ENCODE data around the gene VMP1.
A peak's percentile ranks its signal among the peaks of the same experiment; 100 is the strongest.
"Not testable (repeated sequence)": the region's sequence is repeated elsewhere in the genome, so short reads cannot be mapped to it uniquely, and the experiment has no call there.

Gene VMP1

DNA sequence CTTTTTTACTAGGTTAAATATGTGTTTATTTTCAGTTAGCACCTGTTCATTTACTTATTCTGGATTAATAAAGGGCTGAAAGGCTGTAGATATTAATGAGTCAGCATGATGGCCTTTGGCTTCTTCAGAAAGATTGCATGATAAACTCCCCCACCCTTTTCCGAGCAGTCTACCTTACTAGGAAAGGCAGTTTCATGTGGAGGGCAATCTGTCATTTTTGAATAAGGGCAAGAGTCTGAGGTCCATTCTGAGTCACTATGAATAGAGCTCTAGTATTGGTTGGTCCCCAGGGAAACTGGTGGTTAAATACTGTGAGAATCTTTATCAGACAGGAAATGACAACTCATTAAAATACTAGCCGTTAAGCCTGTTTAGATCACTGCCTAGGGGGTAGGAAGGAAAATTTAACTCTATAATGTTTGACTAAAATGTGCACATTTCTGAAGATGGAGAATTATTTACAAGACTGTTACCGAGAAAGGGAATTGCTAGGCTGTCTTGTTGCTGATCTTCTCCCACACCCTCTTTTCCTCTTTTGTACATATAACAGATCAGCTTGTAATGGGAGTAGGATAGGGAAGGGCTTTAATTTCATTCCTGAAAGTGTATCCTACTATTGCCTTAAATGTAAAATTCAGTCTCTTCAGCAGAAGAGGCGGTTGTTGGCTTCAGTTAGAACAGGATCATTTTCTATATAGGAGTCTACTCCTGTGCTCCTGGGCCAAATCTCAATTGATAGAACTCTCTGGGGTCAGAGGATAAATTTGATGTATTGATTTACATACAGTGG is 122.0 kb downstream of the VMP1 start:
- Histone ChIP-seq H3K4me1 (ENCODE audit: control insufficient read depth in 1 of 2, insufficient read depth in 2 of 2, low read length in 2 of 2) (peaks cover 0 to 30% of the 10 kb centered on the region in 2 donors), H3K36me3 (ENCODE audit: control insufficient read depth in 1 of 2, insufficient read depth in 2 of 2, low read length in 2 of 2) (peaks cover 0 to 15% of the 10 kb centered on the region in 2 donors), H3K4me3 (ENCODE audit: low read depth in 1 of 2, low read length in 2 of 2) (peak overlapping the region; percentile 37 to 40), H3K9me3 (ENCODE audit: control insufficient read depth in 1 of 2, low read length in 2 of 2) (no peaks in the 10 kb centered on the region), H3K27me3 (ENCODE audit: low read depth, low read length) (no peaks in the 10 kb centered on the region), H3K27ac (ENCODE audit: low read length) (peak overlapping the region; percentile 98)

DNA sequence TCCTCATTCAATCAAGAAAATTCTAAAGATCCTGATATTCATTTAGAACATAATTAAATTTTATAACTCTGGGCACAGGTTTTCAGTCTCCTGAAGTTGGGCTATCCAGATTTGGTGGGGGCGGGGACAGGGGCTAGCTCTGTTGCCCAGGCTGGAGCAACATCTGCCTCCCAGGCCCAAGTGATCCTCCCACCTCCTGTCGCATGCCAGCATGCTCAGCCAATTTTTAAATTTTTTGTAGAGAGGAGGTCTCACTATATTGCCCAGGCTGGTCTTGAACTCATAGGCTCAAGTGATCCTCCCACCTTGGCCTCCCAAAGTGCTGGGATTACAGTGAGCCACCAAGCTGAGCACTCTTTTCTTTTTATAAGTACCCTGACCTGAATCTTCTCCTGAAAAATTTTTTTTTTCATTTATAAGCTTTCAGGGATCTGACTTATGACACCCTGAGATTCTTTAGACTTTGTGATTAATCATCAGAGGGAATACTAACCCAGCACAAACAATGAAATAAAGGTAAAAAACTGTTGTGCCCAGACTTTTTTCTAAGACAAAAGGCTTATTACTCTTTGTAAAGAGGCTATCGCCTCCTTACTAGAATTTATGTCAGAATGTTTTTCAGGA is 122.7 kb downstream of the VMP1 start:
- peaks cover 0 to 30% of the 10 kb centered on the region in 2 donors for H3K4me1 ChIP-seq (ENCODE audit: control insufficient read depth in 1 of 2, insufficient read depth in 2 of 2, low read length in 2 of 2)
- H3K36me3 ChIP-seq (ENCODE audit: control insufficient read depth in 1 of 2, insufficient read depth in 2 of 2, low read length in 2 of 2) = peaks cover 0 to 15% of the 10 kb centered on the region in 2 donors
- H3K27me3 ChIP-seq (ENCODE audit: low read depth, low read length) = no peaks in the 10 kb centered on the region
- no peaks in the 10 kb centered on the region for H3K9me3 ChIP-seq (ENCODE audit: control insufficient read depth in 1 of 2, low read length in 2 of 2)
- H3K4me3 ChIP-seq (ENCODE audit: low read depth in 1 of 2, low read length in 2 of 2) = peak overlapping the region; percentile 37 to 40
- H3K27ac ChIP-seq (ENCODE audit: low read length) = peak overlapping the region; percentile 98

GRCh38 chr17:59830846-59831486 is 123.5 kb downstream of the VMP1 start:
- peaks cover 0 to 12% of the 10 kb centered on the region in 2 donors for H3K36me3 ChIP-seq (ENCODE audit: control insufficient read depth in 1 of 2, insufficient read depth in 2 of 2, low read length in 2 of 2)
- no peak overlapping the region for H3K4me3 ChIP-seq (ENCODE audit: low read depth in 1 of 2, low read length in 2 of 2)
- H3K27ac ChIP-seq (ENCODE audit: low read length) = peak overlapping the region; percentile 98
- H3K9me3 ChIP-seq (ENCODE audit: control insufficient read depth in 1 of 2, low read length in 2 of 2) = no peaks in the 10 kb centered on the region
- H3K4me1 ChIP-seq (ENCODE audit: control insufficient read depth in 1 of 2, insufficient read depth in 2 of 2, low read length in 2 of 2) = peaks cover 0 to 23% of the 10 kb centered on the region in 2 donors
- H3K27me3 ChIP-seq (ENCODE audit: low read depth, low read length) = no peaks in the 10 kb centered on the region

DNA sequence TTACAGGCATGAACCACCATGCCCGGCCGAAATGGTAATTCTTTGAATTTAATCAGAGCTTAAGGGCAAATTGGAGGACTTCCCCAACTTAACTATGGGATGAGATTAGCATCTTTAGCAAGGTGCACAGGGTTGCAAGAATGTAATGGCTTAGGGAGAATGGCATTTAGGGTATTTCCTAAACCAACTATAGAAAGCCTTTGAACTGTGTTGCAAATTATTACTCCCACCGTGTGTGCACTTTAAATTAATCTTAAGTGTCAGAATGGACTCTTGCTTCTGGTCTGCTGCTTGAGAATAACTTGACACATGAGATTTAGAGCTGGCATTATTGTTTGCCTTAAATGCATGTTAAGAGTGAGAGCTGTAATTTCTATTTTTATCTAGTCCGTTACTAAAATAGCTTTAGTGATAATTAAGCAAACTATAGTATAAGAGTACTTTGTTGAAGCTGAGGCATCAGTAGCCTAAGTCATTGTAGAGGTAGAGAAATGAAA is 125.5 kb downstream of the VMP1 start:
- Histone ChIP-seq H3K4me3 (ENCODE audit: low read depth in 1 of 2, low read length in 2 of 2) (no peak overlapping the region), H3K27ac (ENCODE audit: low read length) (no peak overlapping the region), H3K36me3 (ENCODE audit: control insufficient read depth in 1 of 2, insufficient read depth in 2 of 2, low read length in 2 of 2) (peaks cover 0 to 18% of the 10 kb centered on the region in 2 donors), H3K4me1 (ENCODE audit: control insufficient read depth in 1 of 2, insufficient read depth in 2 of 2, low read length in 2 of 2) (peaks cover 0 to 20% of the 10 kb centered on the region in 2 donors), H3K9me3 (ENCODE audit: control insufficient read depth in 1 of 2, low read length in 2 of 2) (no peaks in the 10 kb centered on the region), H3K27me3 (ENCODE audit: low read depth, low read length) (no peaks in the 10 kb centered on the region)

DNA sequence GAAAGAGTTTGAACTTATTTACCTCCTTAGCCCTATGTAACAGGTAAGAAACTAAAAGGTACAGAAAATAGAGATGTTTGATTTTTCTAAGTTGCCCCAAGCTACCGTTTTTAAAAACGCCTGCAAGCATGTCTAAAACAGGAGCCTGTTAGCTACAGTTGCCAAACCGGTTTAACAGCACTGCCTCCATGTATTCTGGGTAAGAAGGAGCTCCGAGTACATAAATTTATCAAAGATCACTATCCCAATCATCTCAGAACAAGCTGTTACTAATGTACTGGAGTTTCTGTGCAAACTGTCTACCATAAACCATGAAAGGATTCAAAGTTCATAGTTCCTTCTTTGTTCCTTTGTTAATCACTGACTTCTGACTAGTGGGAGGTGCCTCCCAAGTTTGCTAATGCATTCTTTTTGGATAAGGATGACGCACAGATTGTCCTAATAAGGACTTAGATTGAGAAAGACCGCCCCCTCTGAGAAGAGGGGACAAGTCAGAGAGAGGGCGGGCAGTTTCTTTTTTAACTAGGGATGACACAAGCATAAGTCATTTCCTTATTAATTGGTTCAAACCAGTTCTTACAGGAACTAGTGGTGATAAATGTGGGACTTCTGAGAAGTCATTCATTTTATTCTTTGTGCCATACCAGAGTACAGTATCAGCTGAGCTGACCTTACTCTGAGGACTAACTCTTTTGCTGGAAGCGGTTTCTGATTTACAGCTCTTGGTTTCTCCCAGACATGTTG is 130.0 kb downstream of the VMP1 start:
- Histone ChIP-seq H3K36me3 (ENCODE audit: control insufficient read depth in 1 of 2, insufficient read depth in 2 of 2, low read length in 2 of 2) (peaks cover 28 to 42% of the 10 kb centered on the region in 2 donors), H3K4me3 (ENCODE audit: low read depth in 1 of 2, low read length in 2 of 2) (peak overlapping the region; percentile 81 to 100), H3K27ac (ENCODE audit: low read length) (peak overlapping the region; percentile 100), H3K27me3 (ENCODE audit: low read depth, low read length) (no peaks in the 10 kb centered on the region), H3K4me1 (ENCODE audit: control insufficient read depth in 1 of 2, insufficient read depth in 2 of 2, low read length in 2 of 2) (no peaks in the 10 kb centered on the region), H3K9me3 (ENCODE audit: control insufficient read depth in 1 of 2, low read length in 2 of 2) (no peaks in the 10 kb centered on the region)

DNA sequence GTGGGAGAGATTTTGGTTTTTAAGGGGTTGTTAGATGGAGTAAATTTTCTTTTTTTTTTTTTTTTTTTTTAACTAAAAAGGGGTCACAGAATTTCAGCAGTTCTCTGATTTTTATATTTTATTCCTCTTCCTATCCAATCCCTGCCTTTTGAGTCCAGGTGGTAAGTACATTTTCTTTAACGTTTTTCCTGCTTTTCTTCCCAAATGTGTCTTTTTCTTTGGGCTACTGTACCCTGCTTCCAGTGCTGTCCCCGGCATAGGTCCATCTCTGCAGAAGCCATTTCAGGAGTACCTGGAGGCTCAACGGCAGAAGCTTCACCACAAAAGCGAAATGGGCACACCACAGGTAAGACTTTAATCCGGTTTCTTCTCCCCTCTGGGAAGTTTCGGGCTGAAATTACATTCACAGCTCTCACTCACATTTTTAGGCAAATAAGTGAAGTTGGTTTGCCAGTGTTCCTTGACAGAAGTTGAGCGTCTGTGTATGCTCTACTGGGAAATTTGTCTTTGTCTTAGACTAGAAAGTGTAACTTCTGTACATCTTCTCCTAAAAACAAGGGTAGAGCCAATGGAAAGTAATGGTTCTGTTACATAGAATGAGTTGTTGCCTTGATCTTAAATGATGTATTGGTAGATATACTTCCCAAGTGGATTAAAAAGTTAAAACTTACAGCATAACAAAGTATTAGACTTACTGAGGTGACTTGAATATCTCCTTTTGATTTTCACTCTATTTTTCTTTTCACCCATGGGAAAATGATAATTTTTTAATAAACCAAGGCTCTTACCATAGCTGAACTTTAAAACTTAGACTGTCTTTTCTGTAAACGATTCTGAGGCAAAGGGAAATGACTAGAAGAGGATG is 130.8 kb downstream of the VMP1 start:
- Histone ChIP-seq H3K27me3 (ENCODE audit: low read depth, low read length) (no peaks in the 10 kb centered on the region), H3K27ac (ENCODE audit: low read length) (peak overlapping the region; percentile 100), H3K36me3 (ENCODE audit: control insufficient read depth in 1 of 2, insufficient read depth in 2 of 2, low read length in 2 of 2) (peaks cover 28 to 42% of the 10 kb centered on the region in 2 donors), H3K4me3 (ENCODE audit: low read depth in 1 of 2, low read length in 2 of 2) (peak overlapping the region; percentile 81 to 100), H3K9me3 (ENCODE audit: control insufficient read depth in 1 of 2, low read length in 2 of 2) (no peaks in the 10 kb centered on the region), H3K4me1 (ENCODE audit: control insufficient read depth in 1 of 2, insufficient read depth in 2 of 2, low read length in 2 of 2) (no peaks in the 10 kb centered on the region)

- peak overlapping the region; percentile 100 for H3K27ac ChIP-seq (ENCODE audit: low read length)
- H3K36me3 ChIP-seq (ENCODE audit: control insufficient read depth in 1 of 2, insufficient read depth in 2 of 2, low read length in 2 of 2) = peaks cover 28 to 42% of the 10 kb centered on the region in 2 donors
- H3K9me3 ChIP-seq (ENCODE audit: control insufficient read depth in 1 of 2, low read length in 2 of 2) = no peaks in the 10 kb centered on the region
- H3K27me3 ChIP-seq (ENCODE audit: low read depth, low read length) = no peaks in the 10 kb centered on the region
- H3K4me3 ChIP-seq (ENCODE audit: low read depth in 1 of 2, low read length in 2 of 2) = peak overlapping the region; percentile 81 to 100
- no peaks in the 10 kb centered on the region for H3K4me1 ChIP-seq (ENCODE audit: control insufficient read depth in 1 of 2, insufficient read depth in 2 of 2, low read length in 2 of 2)
Measured at GRCh38 chr17:59839651-59840328, 132.3 kb downstream of the VMP1 start.

- Histone ChIP-seq H3K4me3 (ENCODE audit: low read depth in 1 of 2, low read length in 2 of 2) (peak overlapping the region; percentile 81 to 100), H3K4me1 (ENCODE audit: control insufficient read depth in 1 of 2, insufficient read depth in 2 of 2, low read length in 2 of 2) (peaks cover 3% of the 10 kb centered on the region in 2 donors)
Measured at GRCh38 chr17:59840329-59841090, 133.1 kb downstream of the VMP1 start.

GRCh38 chr17:59841091-59841881 is 133.8 kb downstream of the VMP1 start:
- H3K36me3 ChIP-seq (ENCODE audit: control insufficient read depth in 1 of 2, insufficient read depth in 2 of 2, low read length in 2 of 2) = peaks cover 28 to 42% of the 10 kb centered on the region in 2 donors
- H3K27me3 ChIP-seq (ENCODE audit: low read depth, low read length); H3K9me3 ChIP-seq (ENCODE audit: control insufficient read depth in 1 of 2, low read length in 2 of 2): not testable (repeated sequence)
- peaks cover 10% of the 10 kb centered on the region in 2 donors for H3K4me1 ChIP-seq (ENCODE audit: control insufficient read depth in 1 of 2, insufficient read depth in 2 of 2, low read length in 2 of 2)
- peak overlapping the region; percentile 81 to 100 for H3K4me3 ChIP-seq (ENCODE audit: low read depth in 1 of 2, low read length in 2 of 2)
- peak overlapping the region; percentile 100 for H3K27ac ChIP-seq (ENCODE audit: low read length)

More at GRCh38 chr17:59840329-59841090, 133.1 kb downstream of the VMP1 start:
- H3K27me3 ChIP-seq (ENCODE audit: low read depth, low read length) = no peaks in the 10 kb centered on the region
- no peaks in the 10 kb centered on the region for H3K9me3 ChIP-seq (ENCODE audit: control insufficient read depth in 1 of 2, low read length in 2 of 2)
- peaks cover 28 to 42% of the 10 kb centered on the region in 2 donors for H3K36me3 ChIP-seq (ENCODE audit: control insufficient read depth in 1 of 2, insufficient read depth in 2 of 2, low read length in 2 of 2)
- H3K27ac ChIP-seq (ENCODE audit: low read length) = peak overlapping the region; percentile 100
